GM19023 (cell line): ENCODE results near the gene CENPU.

Experiments used
- ATAC-seq: cut with Tn5 transposase; IDR thresholded peaks from one replicate; pipeline ENCODE4 v1.9.1; 2021; ENCODE audit warnings: mild to moderate bottlenecking, moderate library complexity; ENCODE audit not compliant: unreplicated experiment

The CENPU gene

GRCh38 chr4:184645904-184646610, 87.8 kb downstream of the CENPU start:
- no peak for ATAC-seq

GRCh38 chr4:184644553-184645307, 89.2 kb downstream of the CENPU start:
- ATAC-seq = no peak
